ENCODE data around the gene ABCD4.

- TF ChIP-seq CTCF (conservative IDR thresholded peaks at IDR 0.05; ENCODE audit: low read length) (no peak), EZH2phosphoT487 (IDR thresholded peaks at IDR 0.05; ENCODE audit: borderline replicate concordance) (no peak)
These were observed 6.0 kb upstream of the ABCD4 start for GRCh38 chr14:74308695-74309094.
